GM12878 (cell line): ENCODE results near the gene N4BP2. TPM values are rescaled to one million over a fixed set of nuclear protein-coding genes. Genes with fewer than 3 reads are reported as not detected.

Experiments used
- CBFB ChIP-seq: IDR thresholded peaks from 2 replicates; pipeline ENCODE4 v1.6.1; 2016; ENCODE audit warnings: antibody characterized with exemption, low read depth
- CHD1 ChIP-seq: IDR thresholded peaks from 2 replicates; pipeline ENCODE4 v1.6.1; 2012; ENCODE audit warnings: low read depth, low read length, improper control_type of control experiment
- E2F4 ChIP-seq: IDR thresholded peaks from 2 replicates; pipeline ENCODE4 v1.6.1; 2012; ENCODE audit warnings: low read depth, low read length, improper control_type of control experiment
- EP300 ChIP-seq, 2 experiments: fragments of 150-350 bp in 1 of 2; IDR thresholded peaks; 2 replicates each; pipeline ENCODE4 v1.6.1; 2011 to 2012; ENCODE audit warnings: low read depth in 2 of 2, low read length in 2 of 2, borderline replicate concordance in 1 of 2, improper control_type of control experiment in 1 of 2, inconsistent platforms in 1 of 2; ENCODE audit not compliant: control insufficient read depth in 1 of 2
- EZH2 ChIP-seq: IDR thresholded peaks from 2 replicates; pipeline ENCODE4 v1.6.1; 2012; ENCODE audit warnings: low read depth, mild to moderate bottlenecking, control low read depth, inconsistent platforms, low read length, borderline replicate concordance; ENCODE audit not compliant: control insufficient read depth
- IKZF1 ChIP-seq: fragments of 450-650 bp; conservative IDR thresholded peaks from 2 replicates; pipeline ENCODE4 v1.6.1; 2017; ENCODE audit warnings: antibody characterized with exemption, mild to moderate bottlenecking
- IKZF2 ChIP-seq, 2 experiments: fragments of 450-650 bp; IDR thresholded peaks; 2 replicates each; pipeline ENCODE4 v1.6.1; 2017; ENCODE audit warnings: mild to moderate bottlenecking in 2 of 2, moderate library complexity in 2 of 2
- KAT2A ChIP-seq: conservative IDR thresholded peaks from 2 replicates; pipeline ENCODE4 v1.6.1; 2011; ENCODE audit warnings: low read depth, low read length; ENCODE audit not compliant: control insufficient read depth
- KDM1A ChIP-seq: fragments of 200-600 bp; sonication (generic); IDR thresholded peaks from 2 replicates; pipeline ENCODE4 v1.6.1; 2016; ENCODE audit warnings: borderline replicate concordance
- NFIC ChIP-seq: IDR thresholded peaks from 2 replicates; pipeline ENCODE4 v1.6.1; 2012; ENCODE audit warnings: low read depth, mild to moderate bottlenecking, inconsistent platforms, low read length, moderate library complexity
- NR2C1 ChIP-seq: fragments of 450-650 bp; IDR thresholded peaks from 2 replicates; pipeline ENCODE4 v1.6.1; 2017; ENCODE audit warnings: antibody characterized with exemption, mild to moderate bottlenecking, moderate library complexity
- PKNOX1 ChIP-seq: fragments of 450-650 bp; IDR thresholded peaks from 2 replicates; pipeline ENCODE4 v1.6.1; 2016; ENCODE audit warnings: mild to moderate bottlenecking
- RAD21 ChIP-seq: IDR thresholded peaks from 2 replicates; pipeline ENCODE4 v1.6.1; 2011; ENCODE audit warnings: mild to moderate bottlenecking, low read depth, low read length, moderate library complexity; ENCODE audit not compliant: insufficient read depth
- RAD51 ChIP-seq: fragments of 450-650 bp; IDR thresholded peaks from 2 replicates; pipeline ENCODE4 v1.6.1; 2016; ENCODE audit warnings: moderate library complexity, mild to moderate bottlenecking, inconsistent platforms
- STAT1 ChIP-seq: fragments of 450-650 bp; conservative IDR thresholded peaks from 2 replicates; pipeline ENCODE4 v1.6.1; 2014; ENCODE audit warnings: antibody characterized with exemption, mild to moderate bottlenecking
- TCF7 ChIP-seq: IDR thresholded peaks from 2 replicates; pipeline ENCODE4 v1.6.1; 2014; ENCODE audit warnings: antibody characterized with exemption, borderline replicate concordance
- ZBTB11 ChIP-seq: fragments of 450-650 bp; formaldehyde crosslinking; IDR thresholded peaks from 2 replicates; pipeline ENCODE4 v1.5.0; 2022; ENCODE audit warnings: mild to moderate bottlenecking, missing genetic modification characterization
- ZSCAN29 ChIP-seq: fragments of 450-650 bp; IDR thresholded peaks from 2 replicates; pipeline ENCODE4 v1.6.1; 2017; ENCODE audit warnings: mild to moderate bottlenecking, moderate library complexity
- polyA plus RNA-seq, 11 experiments: library from polyadenylated mRNA; depleted of rRNA in 4 of 11; unstranded in 6 of 11; stranded (reverse) in 5 of 11; fragments of >200 nt; fragmentation: Nextera tagmentation in 4 of 11; fragmentation: Illumina TruSeq in 1 of 11; extraction: Ambion mirVana in 4 of 11; extraction: Trizol in 1 of 11; gene quantifications; 1 replicate in 1 of 11; 2 replicates in 10 of 11; pipeline versions ENCODE4 v1.2.1 to v1.2.3, GENCODE V29; 2011 to 2016; ENCODE audit warnings: inconsistent platforms in 2 of 11, missing spikeins in 2 of 11, low read depth in 1 of 11
- total RNA-seq, 4 experiments: library from RNA; depleted of rRNA in 3 of 4; stranded (reverse); fragments of >200 nt in 3 of 4; fragmentation: Illumina TruSeq in 1 of 4; extraction: Trizol in 1 of 4; gene quantifications; 2 replicates each; pipeline versions ENCODE4 v1.2.1 to v1.2.3, GENCODE V29; 2013 to 2021
- TF ChIP-seq, protein P1 (sequence below): IDR thresholded peaks from 2 replicates; pipeline ENCODE4 v1.6.1; 2012; ENCODE audit warnings: low read depth, low read length, improper control_type of control experiment
- TF ChIP-seq, protein P2 (sequence below): fragments of 450-650 bp; IDR thresholded peaks from 2 replicates; pipeline ENCODE4 v1.6.1; 2017; ENCODE audit warnings: mild to moderate bottlenecking, low read depth, inconsistent platforms; ENCODE audit not compliant: poor library complexity, severe bottlenecking

The N4BP2 gene
- total and polyA plus RNA-seq, 10 of the 15 experiments (the other 5 are each of a cell fraction or from before 2014, with no cell fraction given): 2.3 to 18.7 (median 10.0) TPM

DNA sequence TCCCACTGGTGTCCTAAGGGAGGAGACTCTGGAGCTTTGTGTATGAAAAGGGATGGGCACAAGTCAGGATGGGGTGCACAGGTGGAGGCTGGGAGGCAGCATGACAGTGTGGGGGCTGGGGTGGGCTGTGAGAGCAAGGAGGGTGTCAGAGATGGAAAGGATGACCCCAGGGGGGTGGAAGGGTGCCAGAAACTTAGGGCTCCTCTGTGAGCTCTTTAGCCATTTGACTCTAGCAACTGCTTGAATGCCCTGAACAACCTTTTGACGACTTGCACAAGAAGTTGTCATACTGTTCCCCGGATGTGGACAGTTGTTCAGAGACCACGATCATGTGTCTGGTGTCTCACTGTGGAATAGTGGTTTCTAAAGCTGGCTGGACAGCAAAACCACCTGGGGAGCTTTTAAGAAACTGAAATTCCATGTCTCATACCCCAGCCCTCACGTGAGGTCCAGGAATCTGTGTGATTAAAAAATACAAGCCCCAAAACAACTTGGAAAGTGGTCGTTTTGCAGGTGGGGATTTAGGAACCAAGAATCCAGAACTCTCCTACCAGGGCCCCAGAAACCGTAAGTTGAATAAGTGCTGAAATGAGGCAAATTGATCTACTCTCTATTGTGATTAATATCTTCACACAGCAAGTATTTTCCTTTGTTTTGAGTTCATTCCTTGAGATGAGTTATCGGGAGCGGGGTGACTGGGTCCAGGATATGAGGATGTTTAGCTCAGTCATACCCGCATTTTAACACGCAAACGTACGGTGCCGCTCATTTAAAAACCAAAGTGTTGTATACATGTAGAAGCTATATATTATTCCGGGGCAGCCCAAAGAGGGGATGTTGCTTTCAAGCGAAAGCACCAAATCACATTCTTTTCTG is 143.6 kb downstream of the N4BP2 start (continued):
- TF ChIP-seq E2F4: no peak
- TF ChIP-seq KDM1A: no peak
- no peak for TF ChIP-seq RAD21
- no peak for TF ChIP-seq EZH2
- TF ChIP-seq, protein P1, sequence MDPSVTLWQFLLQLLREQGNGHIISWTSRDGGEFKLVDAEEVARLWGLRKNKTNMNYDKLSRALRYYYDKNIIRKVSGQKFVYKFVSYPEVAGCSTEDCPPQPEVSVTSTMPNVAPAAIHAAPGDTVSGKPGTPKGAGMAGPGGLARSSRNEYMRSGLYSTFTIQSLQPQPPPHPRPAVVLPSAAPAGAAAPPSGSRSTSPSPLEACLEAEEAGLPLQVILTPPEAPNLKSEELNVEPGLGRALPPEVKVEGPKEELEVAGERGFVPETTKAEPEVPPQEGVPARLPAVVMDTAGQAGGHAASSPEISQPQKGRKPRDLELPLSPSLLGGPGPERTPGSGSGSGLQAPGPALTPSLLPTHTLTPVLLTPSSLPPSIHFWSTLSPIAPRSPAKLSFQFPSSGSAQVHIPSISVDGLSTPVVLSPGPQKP: no peak; the same call in 1 of the 2 replicates
- peak; percentile 28; the same call in 1 of the 2 replicates for TF ChIP-seq TCF7
- no peak for TF ChIP-seq PKNOX1
- peak; percentile 94 to 95 for TF ChIP-seq IKZF2 (IDR thresholded peaks at IDR 0.05)
- TF ChIP-seq NR2C1: no peak
- peak; percentile 79 to 93 for TF ChIP-seq EP300 (IDR thresholded peaks at IDR 0.05; ENCODE audit: borderline replicate concordance in 1 of 2, control insufficient read depth in 1 of 2, low read depth in 2 of 2, low read length in 2 of 2)
- TF ChIP-seq RAD51: peak; percentile 87
- TF ChIP-seq CHD1: no peak; the same call in 1 of the 2 replicates
- TF ChIP-seq STAT1: no peak
- TF ChIP-seq IKZF1: peak; percentile 95
- TF ChIP-seq ZSCAN29: peak; percentile 6; the same call in 1 of the 2 replicates
- TF ChIP-seq KAT2A: no peak
- TF ChIP-seq CBFB: peak; percentile 87; the same call in 1 of the 2 replicates
- no peak for TF ChIP-seq ZBTB11
- no peak for TF ChIP-seq NFIC
- TF ChIP-seq, protein P2, sequence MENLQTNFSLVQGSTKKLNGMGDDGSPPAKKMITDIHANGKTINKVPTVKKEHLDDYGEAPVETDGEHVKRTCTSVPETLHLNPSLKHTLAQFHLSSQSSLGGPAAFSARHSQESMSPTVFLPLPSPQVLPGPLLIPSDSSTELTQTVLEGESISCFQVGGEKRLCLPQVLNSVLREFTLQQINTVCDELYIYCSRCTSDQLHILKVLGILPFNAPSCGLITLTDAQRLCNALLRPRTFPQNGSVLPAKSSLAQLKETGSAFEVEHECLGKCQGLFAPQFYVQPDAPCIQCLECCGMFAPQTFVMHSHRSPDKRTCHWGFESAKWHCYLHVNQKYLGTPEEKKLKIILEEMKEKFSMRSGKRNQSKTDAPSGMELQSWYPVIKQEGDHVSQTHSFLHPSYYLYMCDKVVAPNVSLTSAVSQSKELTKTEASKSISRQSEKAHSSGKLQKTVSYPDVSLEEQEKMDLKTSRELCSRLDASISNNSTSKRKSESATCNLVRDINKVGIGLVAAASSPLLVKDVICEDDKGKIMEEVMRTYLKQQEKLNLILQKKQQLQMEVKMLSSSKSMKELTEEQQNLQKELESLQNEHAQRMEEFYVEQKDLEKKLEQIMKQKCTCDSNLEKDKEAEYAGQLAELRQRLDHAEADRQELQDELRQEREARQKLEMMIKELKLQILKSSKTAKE: peak; percentile 96
